Right lobe of liver (tissue), 6 donors: ENCODE data around the gene SYNE3. TPM values are rescaled to one million over a fixed set of nuclear protein-coding genes. Genes with fewer than 3 reads are reported as not detected.
"Not testable (repeated sequence)": the region's sequence is repeated elsewhere in the genome, so short reads cannot be mapped to it uniquely, and the experiment has no call there.

Experiments
- ATAC-seq, 4 donors: fragments of 200-7000 bp; cut with Tn5 transposase; one replicate each; pipeline ENCODE4 v1.9.1; 2020; ENCODE audit warnings: mild to moderate bottlenecking in 4 of 4, moderate library complexity in 4 of 4
- DNase-seq, 3 donors: peaks; one replicate each; pipeline ENCODE4 v3.0.0-alpha.2; 2020
- H3K27ac ChIP-seq, 3 donors: fragments of 200-600 bp; one replicate each; pipeline ENCODE4 v1.8.0; 2022
- H3K27me3 ChIP-seq, 2 donors: fragments of 200-600 bp; one replicate each; pipeline ENCODE4 v1.8.0; 2022
- H3K36me3 ChIP-seq, 4 donors: fragments of 200-600 bp; sonication (generic) in 1 of 4; one replicate each; pipeline versions ENCODE4 v1.5.1 to v1.8.0; 2017 to 2022; ENCODE audit warnings: control low read depth in 1 of 4
- H3K4me1 ChIP-seq, 4 donors: fragments of 200-600 bp; sonication (generic) in 1 of 4; one replicate each; pipeline versions ENCODE4 v1.5.1 to v1.8.0; 2017 to 2022; ENCODE audit warnings: control low read depth in 1 of 4
- H3K4me3 ChIP-seq, 3 donors: fragments of 200-600 bp; one replicate each; pipeline ENCODE4 v1.8.0; 2022
- H3K9me3 ChIP-seq, 4 donors: fragments of 200-600 bp; sonication (generic) in 1 of 4; one replicate each; pipeline versions ENCODE4 v1.5.1 to v1.8.0; 2017 to 2022; ENCODE audit warnings: control low read depth in 1 of 4
- POLR2A ChIP-seq: fragments of 450-650 bp; IDR thresholded peaks from one replicate; pipeline ENCODE4 v1.6.1; 2017; ENCODE audit warnings: antibody characterized with exemption, mild to moderate bottlenecking
- WGBS: methylation state at CpG from one replicate; pipeline ENCODE4 v1.1.6; 2018; ENCODE audit warnings: low coverage, low lambda C conversion rate; ENCODE audit not compliant: insufficient coverage; ENCODE audit errors: missing lambda C conversion rate; 5-methylcytosine and 5-hydroxymethylcytosine counted together
- intact Hi-C, 2 donors: fragments of 100-400 bp; cut with DNase I; formaldehyde crosslinking; loops; one replicate each; pipeline versions ENCODE4 v1.11.2 to v1.14.1; 2022
- total RNA-seq, 6 experiments: library from RNA; depleted of rRNA in 2 of 6; stranded (reverse); fragments of >200 nt in 2 of 6; fragmentation: NEBNext Ultra II Directional in 3 of 6; extraction: Animal tissue kit (Norgen Biotek cat#: 25700) in 3 of 6; gene quantifications; one replicate each; pipeline versions ENCODE4 v1.1.0 to v1.2.4, GENCODE V29; 2016 to 2023
- TF ChIP-seq, protein P1 (sequence below), 4 donors: fragments of 200-600 bp in 3 of 4; fragments of 450-650 bp in 1 of 4; IDR thresholded peaks; one replicate each; pipeline versions ENCODE4 v1.5.1 to v1.8.0; 2016 to 2022; ENCODE audit warnings: antibody characterized with exemption in 4 of 4, mild to moderate bottlenecking in 2 of 4
- donor health status: DM: no; HTN: yes; CAD: no.
- donor health status: DM: no; HTN: no; CAD: no.
- donor health status: DM: no; HTN: no; CAD: no.
- donor health status: DM: no; HTN: yes; CAD: no.
- donor health status: DM: no; HTN: yes; CAD: no.

The SYNE3 gene
- total RNA-seq, 6 experiments from 2014 or later: 3.7 to 11.6 (median 5.0) TPM

GRCh38 chr14:95510804-95511203 is 5.6 kb downstream of the SYNE3 start:
- Histone ChIP-seq H3K27ac (no peak overlapping the region), H3K4me3 (no peak overlapping the region), H3K9me3 (no peaks in the 10 kb centered on the region), H3K4me1 (peaks cover 0 to 34% (median 9%) of the 10 kb centered on the region in 4 donors), H3K27me3 (no peaks in the 10 kb centered on the region), H3K36me3 (no peaks in the 10 kb centered on the region)
- ATAC-seq: no peak
- TF ChIP-seq, protein P1, sequence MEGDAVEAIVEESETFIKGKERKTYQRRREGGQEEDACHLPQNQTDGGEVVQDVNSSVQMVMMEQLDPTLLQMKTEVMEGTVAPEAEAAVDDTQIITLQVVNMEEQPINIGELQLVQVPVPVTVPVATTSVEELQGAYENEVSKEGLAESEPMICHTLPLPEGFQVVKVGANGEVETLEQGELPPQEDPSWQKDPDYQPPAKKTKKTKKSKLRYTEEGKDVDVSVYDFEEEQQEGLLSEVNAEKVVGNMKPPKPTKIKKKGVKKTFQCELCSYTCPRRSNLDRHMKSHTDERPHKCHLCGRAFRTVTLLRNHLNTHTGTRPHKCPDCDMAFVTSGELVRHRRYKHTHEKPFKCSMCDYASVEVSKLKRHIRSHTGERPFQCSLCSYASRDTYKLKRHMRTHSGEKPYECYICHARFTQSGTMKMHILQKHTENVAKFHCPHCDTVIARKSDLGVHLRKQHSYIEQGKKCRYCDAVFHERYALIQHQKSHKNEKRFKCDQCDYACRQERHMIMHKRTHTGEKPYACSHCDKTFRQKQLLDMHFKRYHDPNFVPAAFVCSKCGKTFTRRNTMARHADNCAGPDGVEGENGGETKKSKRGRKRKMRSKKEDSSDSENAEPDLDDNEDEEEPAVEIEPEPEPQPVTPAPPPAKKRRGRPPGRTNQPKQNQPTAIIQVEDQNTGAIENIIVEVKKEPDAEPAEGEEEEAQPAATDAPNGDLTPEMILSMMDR (IDR thresholded peaks at IDR 0.05): no peak
- TF ChIP-seq POLR2A: no peak
- WGBS: 100% methylated on average over 2 of the region's 5 CpGs
- intact Hi-C loops: no loop called here
- DNase-seq: no peak

GRCh38 chr14:95510344-95510743 is 6.1 kb downstream of the SYNE3 start:
- ATAC-seq, DNase-seq, H3K27ac ChIP-seq, H3K27me3 ChIP-seq, H3K4me3 ChIP-seq, intact Hi-C loops, H3K36me3 ChIP-seq, H3K9me3 ChIP-seq: not testable (repeated sequence)
- WGBS: 89% methylated on average over 8 of the region's 9 CpGs
- H3K4me1 ChIP-seq: peaks cover 0 to 29% (median 9%) of the 10 kb centered on the region in 4 donors

DNA sequence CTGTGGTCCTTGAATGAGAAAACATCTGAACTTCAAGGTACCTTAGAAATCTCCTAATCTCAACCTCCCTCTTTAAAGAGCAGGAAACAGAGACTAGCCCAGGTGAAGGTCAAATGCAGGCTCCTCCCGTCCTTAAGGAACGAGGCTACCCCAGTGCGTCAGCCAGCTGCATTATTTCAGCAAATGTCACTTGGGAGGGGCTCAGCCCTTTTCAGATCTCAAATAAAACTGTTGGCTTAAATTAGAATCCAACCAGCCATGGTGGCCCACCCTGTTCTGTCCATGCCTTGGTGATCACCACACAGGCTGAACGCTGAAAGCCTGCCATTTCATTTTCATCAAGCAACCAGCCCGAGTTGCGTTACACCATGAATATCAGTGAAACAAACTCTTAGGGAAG is 7.0 kb downstream of the SYNE3 start:
- 100% methylated on average over 1 of the region's 6 CpGs for WGBS
- ATAC-seq: no peak

DNA sequence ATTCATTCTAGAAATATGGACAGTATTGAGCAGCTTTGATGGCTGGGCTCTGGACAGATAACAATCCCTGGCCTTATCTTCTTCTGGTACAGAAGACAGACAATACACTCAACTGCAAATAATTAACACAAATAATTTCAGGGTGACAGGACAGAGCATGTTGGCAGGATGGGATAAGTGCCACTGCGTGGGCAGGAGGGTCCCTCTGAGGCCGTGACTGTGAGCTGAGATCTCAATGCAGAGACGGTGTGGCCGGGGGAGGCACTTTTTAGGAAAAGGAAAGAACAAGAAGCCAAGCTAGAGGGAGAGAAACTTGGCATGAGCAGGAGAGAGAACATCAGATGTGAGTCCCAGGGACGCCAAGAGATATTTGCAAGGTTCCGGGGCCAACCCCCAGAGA is 8.1 kb downstream of the SYNE3 start:
- Histone ChIP-seq H3K36me3 (no peaks in the 10 kb centered on the region), H3K27ac (no peak overlapping the region), H3K9me3 (no peaks in the 10 kb centered on the region), H3K4me3 (no peak overlapping the region), H3K27me3 (no peaks in the 10 kb centered on the region), H3K4me1 (peaks cover 0 to 13% (median 6%) of the 10 kb centered on the region in 4 donors)
- TF ChIP-seq POLR2A: no peak
- TF ChIP-seq, protein P1 (IDR thresholded peaks at IDR 0.05): no peak
- 93% methylated on average over 5 of the region's 6 CpGs for WGBS
- intact Hi-C loops: no loop called here
- ATAC-seq (no peak), DNase-seq (no peak)

More for the DNA sequence above, 7.0 kb downstream of the SYNE3 start:
- intact Hi-C loops: no loop called here
- H3K27ac ChIP-seq: no peak overlapping the region
- no peak overlapping the region for H3K4me3 ChIP-seq
- no peak for DNase-seq
- H3K36me3 ChIP-seq: no peaks in the 10 kb centered on the region
- H3K9me3 ChIP-seq: no peaks in the 10 kb centered on the region
- TF ChIP-seq POLR2A: no peak
- TF ChIP-seq, protein P1 (IDR thresholded peaks at IDR 0.05): no peak
- peaks cover 0 to 20% (median 8%) of the 10 kb centered on the region in 4 donors for H3K4me1 ChIP-seq
- no peaks in the 10 kb centered on the region for H3K27me3 ChIP-seq

GRCh38 chr14:95507701-95508103 is 8.7 kb downstream of the SYNE3 start:
- no peak overlapping the region for H3K4me3 ChIP-seq
- H3K27ac ChIP-seq: peak overlapping the region in 2 of 3 donors; percentile 13 to 42
- DNase-seq (peak in 2 of 3 donors; percentile 39 to 60), ATAC-seq (peak; percentile 49 to 83 (median 66))
- intact Hi-C loops: no loop called here
- H3K4me1 ChIP-seq: peaks cover 0 to 13% (median 6%) of the 10 kb centered on the region in 4 donors
- TF ChIP-seq, protein P1 (IDR thresholded peaks at IDR 0.05): no peak
- TF ChIP-seq POLR2A: no peak
- H3K36me3 ChIP-seq: no peaks in the 10 kb centered on the region
- no peaks in the 10 kb centered on the region for H3K9me3 ChIP-seq
- no peaks in the 10 kb centered on the region for H3K27me3 ChIP-seq
- 0% methylated on average over 1 of the region's 3 CpGs for WGBS
